SK-N-SH (cell line): ENCODE data around the gene TPP2. TPM values are rescaled to one million over a fixed set of nuclear protein-coding genes. Genes with fewer than 3 reads are reported as not detected.

ENCODE experiments used
- CTCF ChIA-PET: fragments of 300-600, 350-600 bp; formaldehyde crosslinking; extraction: SDS; loops from one replicate; lab custom pipeline; 2021; lab: Yijun Ruan, JAX
- POLR2A ChIA-PET: fragments of 350-600 bp; sonication (Branson Sonifier 250); formaldehyde crosslinking; extraction: SDS; loops from one replicate; lab custom pipeline; 2020; ENCODE audit warnings: antibody characterized with exemption, inconsistent platforms; lab: Yijun Ruan, JAX
- DNase-seq: peaks from one replicate; pipeline ENCODE4 v3.0.0; 2012
- H2AFZ ChIP-seq: fragments of 200-600 bp; sonication (generic); 2 replicates; pipeline ENCODE4 v1.8.1; 2016; ENCODE audit warnings: antibody characterized with exemption, mild to moderate bottlenecking, low read depth
- H3F3A ChIP-seq: fragments of 200-600 bp; sonication (generic); replicated peaks from 2 replicates; pipeline ENCODE3; 2016; ENCODE audit warnings: antibody characterized with exemption, mild to moderate bottlenecking; ENCODE audit not compliant: insufficient read depth
- H3K27ac ChIP-seq, 2 experiments: fragments of 200-500 bp in 1 of 2; fragments of 200-600 bp in 1 of 2; sonication (Bioruptor generic) in 1 of 2; sonication (generic), shearing (Covaris generic) in 1 of 2; 2 replicates each; pipeline versions ENCODE4 v1.5.1 to v1.6.1; 2014 to 2016; ENCODE audit warnings: low read depth in 2 of 2, inconsistent platforms in 1 of 2, low read length in 1 of 2, mild to moderate bottlenecking in 1 of 2, mixed read lengths in 1 of 2
- H3K27me3 ChIP-seq: fragments of 200-600 bp; sonication (generic), shearing (Covaris generic); 2 replicates; pipeline ENCODE4 v1.6.1; 2016; ENCODE audit warnings: mixed run types; ENCODE audit not compliant: insufficient read depth
- H3K36me3 ChIP-seq, 2 experiments: fragments of 200-500 bp in 1 of 2; fragments of 200-600 bp in 1 of 2; sonication (Bioruptor generic) in 1 of 2; sonication (generic) in 1 of 2; replicated peaks in 1 of 2; 2 replicates each; pipeline versions ENCODE3 to v1.5.1; 2014 to 2016; ENCODE audit warnings: low read length in 1 of 2, mild to moderate bottlenecking in 1 of 2; ENCODE audit not compliant: insufficient read depth in 2 of 2, control insufficient read depth in 1 of 2
- H3K4me1 ChIP-seq, 2 experiments: fragments of 200-500 bp in 1 of 2; fragments of 200-600 bp in 1 of 2; sonication (Bioruptor generic) in 1 of 2; sonication (generic), shearing (Covaris generic) in 1 of 2; 2 replicates each; pipeline versions ENCODE4 v1.5.1 to v1.6.1; 2014 to 2016; ENCODE audit warnings: low read depth in 1 of 2, low read length in 1 of 2, mixed run types in 1 of 2; ENCODE audit not compliant: insufficient read depth in 2 of 2, control insufficient read depth in 1 of 2
- H3K4me2 ChIP-seq: fragments of 200-600 bp; sonication (generic), shearing (Covaris generic); 2 replicates; pipeline ENCODE4 v1.6.1; 2017; ENCODE audit warnings: mixed run types
- H3K4me3 ChIP-seq, 2 experiments: fragments of 200-500 bp in 1 of 2; fragments of 200-600 bp in 1 of 2; sonication (Bioruptor generic) in 1 of 2; sonication (generic), shearing (Covaris generic) in 1 of 2; 2 replicates each; pipeline versions ENCODE4 v1.5.1 to v1.8.1; 2014 to 2016; ENCODE audit warnings: low read depth in 2 of 2, inconsistent platforms in 1 of 2, low read length in 1 of 2, mild to moderate bottlenecking in 1 of 2, mixed read lengths in 1 of 2, moderate library complexity in 1 of 2
- H3K79me2 ChIP-seq: fragments of 200-600 bp; sonication (generic); 2 replicates; pipeline ENCODE4 v1.8.1; 2017; ENCODE audit warnings: mild to moderate bottlenecking; ENCODE audit not compliant: insufficient read depth
- H3K9ac ChIP-seq: fragments of 200-600 bp; sonication (generic); 2 replicates; pipeline ENCODE4 v1.6.1; 2017; ENCODE audit warnings: mixed run types
- H3K9me2 ChIP-seq: fragments of 200-600 bp; sonication (generic); 2 replicates; pipeline ENCODE4 v1.6.1; 2017; ENCODE audit warnings: mixed run types
- H3K9me3 ChIP-seq: fragments of 200-600 bp; sonication (generic); 2 replicates; pipeline ENCODE4 v1.6.1; 2017; ENCODE audit warnings: mixed run types, mild to moderate bottlenecking, moderate library complexity
- H4K20me1 ChIP-seq: fragments of 200-600 bp; sonication (generic); 2 replicates; pipeline ENCODE4 v1.6.1; 2017; ENCODE audit warnings: mild to moderate bottlenecking, mixed run types; ENCODE audit not compliant: insufficient read depth
- CHD2 ChIP-seq: fragments of 150-350 bp; IDR thresholded peaks from 2 replicates; pipeline ENCODE4 v1.6.1; 2018; ENCODE audit warnings: low read length; ENCODE audit not compliant: partially characterized antibody
- FOSL2 ChIP-seq: IDR thresholded peaks from 2 replicates; pipeline ENCODE4 v1.4.0; 2012; ENCODE audit warnings: low read depth, mild to moderate bottlenecking, moderate library complexity, borderline replicate concordance
- GABPA ChIP-seq: IDR thresholded peaks from 2 replicates; pipeline ENCODE4 v1.4.0; 2012; ENCODE audit warnings: low read depth, mild to moderate bottlenecking
- JUND ChIP-seq: IDR thresholded peaks from 2 replicates; pipeline ENCODE4 v1.4.0; 2012
- MAX ChIP-seq: IDR thresholded peaks from 2 replicates; pipeline ENCODE4 v1.4.0; 2012; ENCODE audit warnings: low read depth
- MEF2A ChIP-seq: IDR thresholded peaks from 2 replicates; pipeline ENCODE4 v1.4.0; 2012; ENCODE audit warnings: low read depth, borderline replicate concordance
- MXI1 ChIP-seq: IDR thresholded peaks from 2 replicates; pipeline ENCODE4 v1.6.1; 2012; ENCODE audit warnings: mild to moderate bottlenecking, low read depth, low read length, improper control_type of control experiment
- NRF1 ChIP-seq: IDR thresholded peaks from 2 replicates; pipeline ENCODE4 v1.6.1; 2012; ENCODE audit warnings: low read depth, mild to moderate bottlenecking, low read length
- POLR2AphosphoS5 ChIP-seq: IDR thresholded peaks from 2 replicates; pipeline ENCODE4 v1.6.1; 2012; ENCODE audit warnings: low read depth, low read length
- RAD21 ChIP-seq: IDR thresholded peaks from 2 replicates; pipeline ENCODE4 v1.6.1; 2012; ENCODE audit warnings: mild to moderate bottlenecking, low read length
- RCOR1 ChIP-seq: fragments of 150-350 bp; IDR thresholded peaks from 2 replicates; pipeline ENCODE4 v1.6.1; 2017; ENCODE audit warnings: antibody characterized with exemption, low read length
- REST ChIP-seq: IDR thresholded peaks from 2 replicates; pipeline ENCODE4 v1.6.1; 2012; ENCODE audit warnings: mild to moderate bottlenecking, low read depth, low read length, moderate library complexity
- RFX5 ChIP-seq: IDR thresholded peaks from 2 replicates; pipeline ENCODE4 v1.6.1; 2012; ENCODE audit warnings: mild to moderate bottlenecking, improper control_type of control experiment, low read length
- RXRA ChIP-seq: IDR thresholded peaks from 2 replicates; pipeline ENCODE4 v1.4.0; 2012; ENCODE audit warnings: low read depth, mild to moderate bottlenecking, borderline replicate concordance
- SMC3 ChIP-seq: IDR thresholded peaks from 2 replicates; pipeline ENCODE4 v1.6.1; 2012; ENCODE audit warnings: low read depth, low read length, improper control_type of control experiment
- TAF1 ChIP-seq: IDR thresholded peaks from 2 replicates; pipeline ENCODE4 v1.6.1; 2012; ENCODE audit warnings: low read depth, mild to moderate bottlenecking, low read length, moderate library complexity, borderline replicate concordance
- TEAD4 ChIP-seq: IDR thresholded peaks from 2 replicates; pipeline ENCODE4 v1.4.0; 2012; ENCODE audit warnings: mild to moderate bottlenecking, borderline replicate concordance; ENCODE audit not compliant: insufficient read depth
- USF1 ChIP-seq: IDR thresholded peaks from 2 replicates; pipeline ENCODE4 v1.4.0; 2012; ENCODE audit warnings: low read depth, borderline replicate concordance
- USF2 ChIP-seq: fragments of 150-350 bp; IDR thresholded peaks from 2 replicates; pipeline ENCODE4 v1.6.1; 2017; ENCODE audit warnings: antibody characterized with exemption, low read length, low read depth, borderline replicate concordance
- ZBTB33 ChIP-seq: IDR thresholded peaks from 2 replicates; pipeline ENCODE4 v1.4.0; 2012; ENCODE audit warnings: low read depth, borderline replicate concordance
- WGBS: methylation state at CpG from one replicate; pipeline ENCODE4 v1.1.6; 2017; ENCODE audit warnings: low lambda C conversion rate; 5-methylcytosine and 5-hydroxymethylcytosine counted together
- polyA plus RNA-seq, 3 experiments: library from polyadenylated mRNA; depleted of rRNA; stranded (reverse); fragments of >200 nt; gene quantifications; 2 replicates each; pipeline ENCODE4 v1.2.3, GENCODE V29; 2012

TPP2 gene
- polyA plus RNA-seq, 1 of the 3 experiments (the other 2 are of a cell fraction), result 8.3 TPM

GRCh38 chr13:102703726-102704035, 106.9 kb downstream of the TPP2 start:
- Histone ChIP-seq H3K27me3 (no peaks in the 10 kb centered on the region), H3K9me3 (peaks cover under 1% of the 10 kb centered on the region; the same call in 1 of the 2 replicates), H3K9ac (no peak overlapping the region), H3K4me3 (no peak overlapping the region), H3K36me3 (no peaks in the 10 kb centered on the region), H3K4me2 (0 out of 2 replicates have a peak overlapping the region, but pooled peaks have one; percentile 50), H3K4me1 (peaks cover 19 to 22% of the 10 kb centered on the region in 2 experiments), H3K27ac (no peak overlapping the region), H4K20me1 (no peaks in the 10 kb centered on the region), H2AFZ (no peak overlapping the region), H3K79me2 (no peaks in the 10 kb centered on the region), H3K9me2 (no peaks in the 10 kb centered on the region), H3F3A (peaks cover 16% of the 10 kb centered on the region)
- ChIA-PET POLR2A (no interaction called here), CTCF (interaction anchor here (2.4 kb wide), 1 partner anchor 21 kb away, joined by 7 read pairs; no protein-coding TSS in a partner anchor)
- DNase-seq, result no peak
- TF ChIP-seq SMC3, result no peak
- no peak for TF ChIP-seq FOSL2
- TF ChIP-seq RAD21, result no peak
- TF ChIP-seq USF2, result no peak
- no peak for TF ChIP-seq MEF2A
- no peak for TF ChIP-seq JUND
- no peak for TF ChIP-seq TEAD4
- no peak for TF ChIP-seq NRF1
- TF ChIP-seq RFX5, result no peak
- no peak for TF ChIP-seq CHD2
- no peak for TF ChIP-seq GABPA
- no peak for TF ChIP-seq MAX
- no peak for TF ChIP-seq TAF1
- TF ChIP-seq MXI1, result no peak

GRCh38 chr13:102704238-102705058, 107.7 kb downstream of the TPP2 start:
- no peaks in the 10 kb centered on the region for H4K20me1 ChIP-seq
- no peaks in the 10 kb centered on the region for H3K79me2 ChIP-seq
- H3F3A ChIP-seq, result peaks cover 16% of the 10 kb centered on the region
- no peaks in the 10 kb centered on the region for H3K27me3 ChIP-seq
- H3K4me2 ChIP-seq, result peak overlapping the region; percentile 50
- 94% methylated on average over 6 of the region's 6 CpGs for WGBS
- no peak overlapping the region for H3K4me3 ChIP-seq
- no peak overlapping the region for H3K9ac ChIP-seq
- H3K36me3 ChIP-seq, result no peaks in the 10 kb centered on the region
- no peaks in the 10 kb centered on the region for H3K9me2 ChIP-seq
- no peak overlapping the region for H3K27ac ChIP-seq
- no peak overlapping the region for H2AFZ ChIP-seq
- H3K9me3 ChIP-seq, result no peaks in the 10 kb centered on the region
- ChIA-PET POLR2A (no interaction called here), CTCF (interaction anchor here (2.4 kb wide), 1 partner anchor 20 kb away, joined by 7 read pairs; no protein-coding TSS in a partner anchor)
- no peak for DNase-seq
- peaks cover 19 to 22% of the 10 kb centered on the region in 2 experiments for H3K4me1 ChIP-seq
- no peak for TF ChIP-seq RFX5
- TF ChIP-seq REST, result no peak
- no peak for TF ChIP-seq ZBTB33
- TF ChIP-seq NRF1, result no peak
- no peak for TF ChIP-seq POLR2AphosphoS5
- no peak for TF ChIP-seq USF1
- TF ChIP-seq RXRA, result no peak
- no peak for TF ChIP-seq RCOR1
- TF ChIP-seq MEF2A, result no peak
